ENCODE measurements around the gene TDG. TPM values are rescaled to one million over a fixed set of nuclear protein-coding genes. Genes with fewer than 3 reads are reported as not detected.

The TDG gene
- total RNA-seq, 1 experiment from 2014 or later = 70.3 TPM

DNA sequence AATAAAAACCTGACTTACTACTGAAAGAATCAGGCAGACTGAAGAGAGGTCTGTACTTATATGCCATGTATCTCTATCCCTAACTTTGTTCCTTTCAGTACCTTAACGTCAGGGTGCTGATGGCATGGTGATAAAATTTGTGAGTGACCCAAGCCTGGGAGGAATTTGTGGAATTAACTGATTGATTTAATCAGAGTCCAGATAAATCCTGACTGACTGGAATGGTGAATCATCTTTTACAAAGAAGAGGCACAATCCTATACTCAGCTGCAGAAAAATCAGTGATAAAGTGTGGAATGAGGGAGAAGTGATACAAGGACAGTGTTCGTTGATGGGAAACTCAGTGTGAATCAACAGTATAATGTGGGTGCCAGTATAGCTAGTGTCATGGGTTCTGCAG is 3.7 kb downstream of the TDG start:
- no peaks in the 10 kb centered on the region for H3K27me3 Mint-ChIP-seq (ENCODE audit: low read depth)
- no peak overlapping the region for H2BK5ac ChIP-seq (ENCODE audit: insufficient read length, low read length)
- H3K4ac ChIP-seq (ENCODE audit: low read depth, low read length) = no peak overlapping the region
- H2AFZ ChIP-seq (ENCODE audit: low read length) = no peak overlapping the region
- no peak overlapping the region for H2BK15ac ChIP-seq (ENCODE audit: low read depth, low read length)
- H2BK120ac ChIP-seq (ENCODE audit: low read depth, low read length, poor library complexity, severe bottlenecking) = no peak overlapping the region
- H2AK5ac ChIP-seq (ENCODE audit: insufficient read length, low read length) = no peak overlapping the region
- peaks cover 6% of the 10 kb centered on the region for H3K79me1 ChIP-seq (ENCODE audit: insufficient read depth, low read depth, low read length, poor library complexity, severe bottlenecking)
- no peak overlapping the region for H3K56ac ChIP-seq (ENCODE audit: insufficient read length, low read depth, low read length)
- H2BK12ac ChIP-seq (ENCODE audit: insufficient read length, low read depth, low read length) = no peak overlapping the region
- no peak overlapping the region for H3T11ph ChIP-seq (ENCODE audit: low read length)
- H3K9ac ChIP-seq (ENCODE audit: extremely low read depth, insufficient read length, low read length) = peak overlapping the region; percentile 15
- peaks cover 11 to 32% (median 25%) of the 10 kb centered on the region in 3 experiments; a peak in 6 of 7 replicates for H3K36me3 Mint-ChIP-seq (ENCODE audit: insufficient read depth in 1 of 3, low read depth in 3 of 3)
- no peak overlapping the region for H3K27ac ChIP-seq (ENCODE audit: insufficient read length, low read depth, low read length)
- 0 out of 7 replicates have a peak overlapping the region, but pooled peaks of 1 of the 3 experiments have one; percentile 9 for H3K27ac Mint-ChIP-seq
- H3K4me3 Mint-ChIP-seq = no peak overlapping the region
- H4K5ac ChIP-seq (ENCODE audit: insufficient read length, low read depth, low read length) = no peak overlapping the region
- peaks cover 24 to 38% of the 10 kb centered on the region in 2 experiments for H3K4me1 Mint-ChIP-seq
- no CpG with 5 or more reads among the region's 2 CpGs for WGBS (ENCODE audit: extremely low coverage, insufficient read length, low lambda C conversion rate)
- H2BK20ac ChIP-seq (ENCODE audit: low read depth, low read length, poor library complexity, severe bottlenecking) = no peak overlapping the region
- H3K23ac ChIP-seq (ENCODE audit: insufficient read length, low read depth, low read length) = no peak overlapping the region
- H3K23me2 ChIP-seq (ENCODE audit: insufficient read length, low read depth, low read length, poor library complexity, severe bottlenecking) = peaks cover 9% of the 10 kb centered on the region
- DNase-seq = no peak
- no peak overlapping the region for H3K14ac ChIP-seq (ENCODE audit: insufficient read depth, low read length)
- H3K18ac ChIP-seq (ENCODE audit: insufficient read length, low read depth, low read length) = no peak overlapping the region
- H4K20me1 ChIP-seq (ENCODE audit: control insufficient read depth, insufficient read depth, insufficient read length) = no peaks in the 10 kb centered on the region
- no peaks in the 10 kb centered on the region for H3K27me3 ChIP-seq (ENCODE audit: insufficient read depth, low read length)
- no peaks in the 10 kb centered on the region for H3K9me3 ChIP-seq (ENCODE audit: control insufficient read depth, low read depth, low read length)
- H4K91ac ChIP-seq (ENCODE audit: insufficient read length, low read depth, low read length) = no peak overlapping the region
- H3K4me1 ChIP-seq (ENCODE audit: insufficient read depth, low read length) = no peaks in the 10 kb centered on the region
- H3K9me3 Mint-ChIP-seq = no peaks in the 10 kb centered on the region; a peak in 1 of 5 replicates
- no peak overlapping the region for H4K8ac ChIP-seq (replicated peaks; ENCODE audit: insufficient read length, low read depth, low read length)
- peaks cover 58% of the 10 kb centered on the region; the same call in 1 of the 2 replicates for H3K79me2 ChIP-seq (ENCODE audit: insufficient read depth, low read length)
- no peak overlapping the region for H3K4me2 ChIP-seq (ENCODE audit: insufficient read depth, insufficient read length, low read length)
- TF ChIP-seq, protein P1, sequence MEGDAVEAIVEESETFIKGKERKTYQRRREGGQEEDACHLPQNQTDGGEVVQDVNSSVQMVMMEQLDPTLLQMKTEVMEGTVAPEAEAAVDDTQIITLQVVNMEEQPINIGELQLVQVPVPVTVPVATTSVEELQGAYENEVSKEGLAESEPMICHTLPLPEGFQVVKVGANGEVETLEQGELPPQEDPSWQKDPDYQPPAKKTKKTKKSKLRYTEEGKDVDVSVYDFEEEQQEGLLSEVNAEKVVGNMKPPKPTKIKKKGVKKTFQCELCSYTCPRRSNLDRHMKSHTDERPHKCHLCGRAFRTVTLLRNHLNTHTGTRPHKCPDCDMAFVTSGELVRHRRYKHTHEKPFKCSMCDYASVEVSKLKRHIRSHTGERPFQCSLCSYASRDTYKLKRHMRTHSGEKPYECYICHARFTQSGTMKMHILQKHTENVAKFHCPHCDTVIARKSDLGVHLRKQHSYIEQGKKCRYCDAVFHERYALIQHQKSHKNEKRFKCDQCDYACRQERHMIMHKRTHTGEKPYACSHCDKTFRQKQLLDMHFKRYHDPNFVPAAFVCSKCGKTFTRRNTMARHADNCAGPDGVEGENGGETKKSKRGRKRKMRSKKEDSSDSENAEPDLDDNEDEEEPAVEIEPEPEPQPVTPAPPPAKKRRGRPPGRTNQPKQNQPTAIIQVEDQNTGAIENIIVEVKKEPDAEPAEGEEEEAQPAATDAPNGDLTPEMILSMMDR (conservative IDR thresholded peaks at IDR 0.05) = no peak

Measured in H9 (cell line).